Fibroblast of mammary gland (primary cell): Measurements from ENCODE around the gene BTG3.

ENCODE experiments used
- DNase-seq: peaks from one replicate; pipeline ENCODE4 v3.0.0-alpha.2; 2010; ENCODE audit warnings: low read depth
- H3K4me3 ChIP-seq: 2 replicates; pipeline ENCODE4 v1.5.1; 2011; ENCODE audit warnings: low read depth, mild to moderate bottlenecking, low read length, moderate library complexity; ENCODE audit not compliant: control insufficient read depth
- TF ChIP-seq, protein P1 (sequence below): conservative IDR thresholded peaks from 2 replicates; pipeline ENCODE4 v1.5.1; 2011; ENCODE audit warnings: low read depth, low read length, inconsistent platforms; ENCODE audit not compliant: control insufficient read depth, insufficient read depth

BTG3 gene

DNA sequence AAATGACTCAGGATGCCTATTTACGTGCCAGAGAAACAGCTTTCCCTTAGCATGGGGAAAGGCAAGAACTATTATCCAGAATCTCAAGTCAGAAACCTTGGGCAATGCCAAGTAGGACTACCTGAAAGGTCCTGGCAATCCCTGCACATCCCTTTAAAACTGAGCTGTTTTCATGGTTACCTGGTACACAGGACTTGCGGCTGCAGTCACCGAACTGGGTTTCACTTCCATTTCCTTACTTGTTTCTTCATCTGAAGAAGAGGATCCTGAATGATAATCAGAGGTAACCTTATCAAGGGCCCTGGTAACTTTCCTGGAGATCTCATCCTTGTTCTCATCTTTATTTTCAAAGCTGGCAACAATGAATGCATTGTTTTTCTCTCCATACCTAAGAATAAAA, 14.3 kb downstream of the BTG3 start:
- no peak overlapping the region for H3K4me3 ChIP-seq
- TF ChIP-seq, protein P1, sequence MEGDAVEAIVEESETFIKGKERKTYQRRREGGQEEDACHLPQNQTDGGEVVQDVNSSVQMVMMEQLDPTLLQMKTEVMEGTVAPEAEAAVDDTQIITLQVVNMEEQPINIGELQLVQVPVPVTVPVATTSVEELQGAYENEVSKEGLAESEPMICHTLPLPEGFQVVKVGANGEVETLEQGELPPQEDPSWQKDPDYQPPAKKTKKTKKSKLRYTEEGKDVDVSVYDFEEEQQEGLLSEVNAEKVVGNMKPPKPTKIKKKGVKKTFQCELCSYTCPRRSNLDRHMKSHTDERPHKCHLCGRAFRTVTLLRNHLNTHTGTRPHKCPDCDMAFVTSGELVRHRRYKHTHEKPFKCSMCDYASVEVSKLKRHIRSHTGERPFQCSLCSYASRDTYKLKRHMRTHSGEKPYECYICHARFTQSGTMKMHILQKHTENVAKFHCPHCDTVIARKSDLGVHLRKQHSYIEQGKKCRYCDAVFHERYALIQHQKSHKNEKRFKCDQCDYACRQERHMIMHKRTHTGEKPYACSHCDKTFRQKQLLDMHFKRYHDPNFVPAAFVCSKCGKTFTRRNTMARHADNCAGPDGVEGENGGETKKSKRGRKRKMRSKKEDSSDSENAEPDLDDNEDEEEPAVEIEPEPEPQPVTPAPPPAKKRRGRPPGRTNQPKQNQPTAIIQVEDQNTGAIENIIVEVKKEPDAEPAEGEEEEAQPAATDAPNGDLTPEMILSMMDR, result no peak
- no peak for DNase-seq

DNA sequence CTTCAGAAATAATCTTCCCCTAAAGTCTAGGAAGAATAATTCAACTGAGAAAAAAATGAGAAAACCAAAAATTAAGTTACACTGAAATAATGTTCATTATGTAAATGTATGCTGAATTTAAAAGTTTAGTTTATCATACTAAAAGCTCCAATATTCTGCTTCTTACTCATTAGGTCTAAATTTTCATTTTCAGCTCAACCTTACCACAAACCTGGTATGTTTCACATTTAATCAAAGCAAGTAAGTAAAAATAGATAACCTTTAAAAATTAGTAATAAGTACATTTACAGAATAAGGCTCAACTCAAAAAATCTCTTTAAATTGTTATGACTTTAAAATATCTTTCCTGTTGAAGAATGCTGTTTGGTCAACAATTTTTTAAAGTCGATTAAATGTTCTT, 15.0 kb downstream of the BTG3 start:
- TF ChIP-seq, protein P1, result no peak
- DNase-seq, result no peak
- H3K4me3 ChIP-seq, result no peak overlapping the region

DNA sequence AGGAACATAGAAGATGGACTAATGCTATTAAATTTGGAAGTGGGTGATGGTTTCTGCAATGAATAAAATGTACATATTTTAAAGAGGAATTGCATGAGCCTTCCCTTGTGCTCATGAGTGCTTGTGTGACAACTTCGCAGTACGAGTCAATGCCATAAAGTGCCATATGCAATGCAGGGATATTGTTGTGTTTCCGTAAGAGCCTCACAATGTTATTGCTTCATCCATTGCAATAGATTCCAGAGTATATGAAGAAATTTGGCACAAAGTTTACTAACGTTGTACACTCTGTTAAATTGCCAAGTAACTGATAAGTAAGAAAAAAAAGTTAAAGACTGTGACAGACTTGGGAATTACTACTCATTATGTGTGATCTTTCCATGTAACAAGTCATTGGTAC, 22.3 kb downstream of the BTG3 start:
- TF ChIP-seq, protein P1, result no peak
- no peak overlapping the region for H3K4me3 ChIP-seq
- DNase-seq, result peak; percentile 54

DNA sequence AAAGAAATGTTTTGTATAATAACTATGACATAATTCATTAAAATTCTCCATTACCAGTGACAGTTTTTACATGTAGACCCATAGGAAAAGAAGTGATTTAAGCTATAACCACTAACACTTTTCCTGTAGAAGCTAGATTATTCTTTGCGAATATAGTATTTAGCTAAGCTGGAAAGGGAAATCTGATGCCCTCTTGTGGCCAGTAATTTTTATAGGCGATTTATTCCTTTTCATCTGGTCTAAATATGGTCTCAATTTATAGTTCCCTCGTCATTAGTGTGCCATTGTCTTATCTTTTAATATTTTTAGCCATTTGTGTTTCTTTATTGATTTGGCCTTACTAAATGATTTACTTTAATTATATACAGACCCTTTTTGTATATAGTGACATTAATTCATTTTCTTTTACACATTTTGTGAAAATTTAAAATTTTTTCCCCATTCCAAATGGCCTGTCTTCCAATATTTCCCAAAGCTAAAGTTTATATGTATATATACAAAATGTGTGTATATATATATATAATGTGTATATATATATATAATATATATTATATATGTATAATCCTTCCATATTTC, 26.7 kb downstream of the BTG3 start:
- peak; percentile 70 for DNase-seq
- TF ChIP-seq, protein P1, result peak; percentile 65
- H3K4me3 ChIP-seq, result no peak overlapping the region

DNA sequence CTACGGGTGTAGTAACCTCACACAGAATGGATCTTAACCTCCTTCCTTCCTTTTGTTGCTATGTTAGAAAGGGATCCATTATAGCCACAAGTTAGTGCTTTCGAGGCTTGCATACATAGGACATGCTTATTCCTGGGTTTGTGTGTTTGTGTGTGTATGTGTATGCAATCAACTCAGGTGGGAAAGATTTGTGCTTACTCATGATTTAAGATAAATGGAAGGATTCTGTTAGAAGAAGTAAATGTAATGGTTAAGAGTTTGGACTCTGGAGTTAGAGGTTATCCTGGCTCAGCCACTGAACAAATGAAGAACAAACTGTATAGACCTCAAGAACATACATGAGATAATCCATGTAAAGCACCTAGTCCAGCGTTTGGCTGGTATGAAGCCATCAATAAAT, 28.8 kb downstream of the BTG3 start:
- TF ChIP-seq, protein P1, result no peak
- no peak for DNase-seq
- no peak overlapping the region for H3K4me3 ChIP-seq

DNA sequence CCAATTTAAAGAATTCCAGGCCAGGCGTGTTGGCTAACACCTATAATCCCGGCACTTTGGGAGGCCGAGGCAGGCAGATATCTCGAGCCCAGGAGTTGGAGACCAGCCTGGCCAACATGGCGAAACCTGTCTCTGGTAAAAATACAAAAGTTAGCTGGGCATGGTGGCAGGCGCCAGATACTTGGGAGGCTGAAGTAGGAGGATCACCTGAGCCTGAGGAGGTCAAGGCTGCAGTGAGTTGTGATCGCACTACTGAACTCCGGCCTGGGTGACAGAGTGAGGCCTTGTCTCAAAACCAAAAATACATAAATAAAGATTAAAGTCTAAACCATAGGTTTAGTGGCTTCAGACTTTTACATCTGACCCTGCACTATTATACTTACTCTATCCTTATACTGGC, 32.4 kb downstream of the BTG3 start:
- H3K4me3 ChIP-seq, result no peak overlapping the region
- TF ChIP-seq, protein P1, result no peak
- no peak for DNase-seq

DNA sequence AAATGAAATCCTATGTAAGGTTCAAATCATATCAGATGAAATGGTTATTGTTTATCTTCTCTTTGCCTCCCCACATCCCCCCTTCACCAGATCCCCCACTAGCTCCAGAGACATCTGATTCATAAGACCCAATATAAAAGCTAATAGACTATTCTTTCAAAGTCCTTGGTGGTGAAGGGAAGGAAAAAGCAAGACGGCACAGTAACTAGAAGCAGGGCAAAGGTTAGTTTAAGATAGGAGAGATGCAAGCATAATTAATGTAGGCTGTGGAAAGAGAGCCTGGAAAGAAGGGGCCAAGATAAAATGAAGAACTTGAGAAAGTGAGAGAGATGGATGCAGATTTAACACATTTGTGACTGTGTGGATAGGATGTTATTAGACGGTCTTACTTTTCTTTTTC, 33.8 kb downstream of the BTG3 start:
- DNase-seq, result no peak
- H3K4me3 ChIP-seq, result no peak overlapping the region
- TF ChIP-seq, protein P1, result no peak
